T-helper 9 cell (primary cell): ENCODE measurements around the gene ANO8.
"Not testable (repeated sequence)": the region's sequence is repeated elsewhere in the genome, so short reads cannot be mapped to it uniquely, and the experiment has no call there.

Experiments used
- DNase-seq: peaks from one replicate; pipeline ENCODE4 v3.0.0-alpha.2; 2020

ANO8 gene

DNA sequence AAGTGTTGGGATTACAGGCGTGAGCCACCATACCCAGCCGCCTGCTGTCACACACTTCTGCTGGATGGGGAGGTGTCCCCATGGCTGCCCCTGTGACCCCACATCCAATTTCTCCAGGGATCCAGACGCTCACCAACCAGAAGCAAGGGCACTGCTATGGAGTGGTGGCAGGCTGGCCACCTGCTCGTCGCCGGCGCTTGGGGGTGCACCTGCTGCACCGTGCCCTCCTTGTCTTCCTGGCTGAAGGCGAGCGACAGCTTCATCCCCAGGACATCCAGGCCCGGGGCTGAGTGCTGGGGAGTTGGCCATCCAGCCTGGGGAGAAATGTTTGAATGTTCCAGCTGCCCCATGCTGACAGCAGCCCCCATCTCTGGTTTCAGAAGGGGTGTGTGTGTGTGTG lies 48.4 kb downstream of the ANO8 start:
- DNase-seq: no peak

DNA sequence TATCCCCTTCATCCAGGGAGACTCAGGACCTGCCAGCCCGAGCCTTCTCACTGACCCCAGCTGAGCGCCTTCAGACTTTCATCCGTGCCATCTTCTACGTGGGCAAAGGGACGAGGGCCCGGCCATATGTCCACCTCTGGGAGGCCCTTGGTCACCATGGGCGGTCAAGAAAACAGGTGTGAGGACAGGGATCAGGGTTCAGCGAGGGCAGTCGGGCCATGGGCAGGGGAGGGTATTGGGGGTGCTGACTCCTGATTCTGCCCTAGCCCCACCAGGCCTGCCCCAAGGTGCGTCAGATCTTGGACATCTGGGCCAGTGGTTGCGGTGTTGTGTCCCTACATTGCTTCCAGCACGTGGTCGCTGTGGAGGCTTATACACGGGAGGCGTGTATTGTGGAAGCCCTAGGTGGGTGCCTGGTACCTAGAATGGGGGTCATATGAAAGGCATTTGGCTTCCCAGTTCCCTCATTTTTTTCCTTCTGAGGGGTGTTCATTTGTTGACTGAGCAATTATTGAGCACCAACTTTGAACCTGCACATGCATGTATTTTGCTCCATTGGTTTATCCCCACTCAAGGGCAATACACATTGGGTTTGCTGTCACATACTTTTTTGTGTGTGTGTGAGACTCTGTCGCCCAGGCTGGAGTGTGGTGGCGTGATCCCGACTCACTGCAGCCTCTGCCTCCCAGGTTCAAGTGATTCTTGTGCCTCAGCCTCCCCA lies 49.1 kb downstream of the ANO8 start:
- DNase-seq: no peak

DNA sequence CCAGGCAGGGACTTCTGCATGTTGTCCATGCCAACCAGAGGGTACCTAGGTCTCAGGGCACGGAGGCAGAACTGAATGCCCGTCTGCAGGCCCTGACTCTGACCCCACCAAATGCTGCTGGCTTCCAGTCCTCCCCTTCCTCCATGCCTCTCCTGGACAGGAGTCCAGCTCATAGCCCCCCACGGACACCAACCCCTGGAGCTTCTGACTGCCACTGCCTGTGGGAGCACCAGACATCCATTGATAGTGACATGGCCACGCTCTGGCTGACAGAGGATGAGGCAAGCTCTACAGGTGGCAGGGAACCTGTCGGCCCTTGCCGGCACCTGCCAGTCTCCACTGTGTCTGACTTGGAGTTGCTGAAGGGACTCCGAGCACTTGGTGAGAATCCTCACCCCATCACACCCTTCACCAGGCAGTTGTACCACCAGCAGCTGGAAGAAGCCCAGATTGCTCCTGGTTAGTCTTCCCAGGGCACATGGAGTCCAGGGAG lies 51.1 kb downstream of the ANO8 start:
- no peak for DNase-seq

DNA sequence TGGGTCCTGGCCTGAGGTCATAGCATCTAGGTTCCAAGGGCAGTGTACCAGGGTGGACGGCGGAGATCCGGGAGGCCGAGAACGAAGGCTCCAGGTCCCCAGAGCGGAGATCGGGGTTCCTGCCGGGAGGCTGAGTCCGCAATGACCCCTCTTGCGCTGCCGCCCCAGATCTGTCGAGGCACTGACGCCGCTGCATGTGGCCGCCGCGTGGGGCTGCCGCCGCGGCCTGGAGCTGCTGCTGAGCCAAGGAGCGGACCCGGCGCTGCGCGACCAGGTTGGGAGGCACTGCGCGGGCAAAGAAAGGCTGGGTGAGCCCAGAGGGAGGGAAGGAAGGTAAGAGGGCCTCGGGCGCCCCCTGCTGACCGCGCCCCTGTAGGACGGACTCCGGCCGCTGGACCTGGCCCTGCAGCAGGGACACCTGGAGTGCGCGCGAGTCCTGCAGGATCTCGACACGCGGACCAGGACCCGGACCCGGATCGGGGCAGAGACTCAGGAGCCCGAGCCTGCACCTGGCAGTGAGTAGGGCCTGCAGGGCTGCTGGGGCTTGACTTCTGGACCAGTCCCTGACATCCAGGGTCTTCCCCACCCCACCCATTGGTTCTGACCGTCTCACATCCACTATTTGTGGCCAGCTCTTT lies 52.0 kb downstream of the ANO8 start:
- peak; percentile 72 for DNase-seq

DNA sequence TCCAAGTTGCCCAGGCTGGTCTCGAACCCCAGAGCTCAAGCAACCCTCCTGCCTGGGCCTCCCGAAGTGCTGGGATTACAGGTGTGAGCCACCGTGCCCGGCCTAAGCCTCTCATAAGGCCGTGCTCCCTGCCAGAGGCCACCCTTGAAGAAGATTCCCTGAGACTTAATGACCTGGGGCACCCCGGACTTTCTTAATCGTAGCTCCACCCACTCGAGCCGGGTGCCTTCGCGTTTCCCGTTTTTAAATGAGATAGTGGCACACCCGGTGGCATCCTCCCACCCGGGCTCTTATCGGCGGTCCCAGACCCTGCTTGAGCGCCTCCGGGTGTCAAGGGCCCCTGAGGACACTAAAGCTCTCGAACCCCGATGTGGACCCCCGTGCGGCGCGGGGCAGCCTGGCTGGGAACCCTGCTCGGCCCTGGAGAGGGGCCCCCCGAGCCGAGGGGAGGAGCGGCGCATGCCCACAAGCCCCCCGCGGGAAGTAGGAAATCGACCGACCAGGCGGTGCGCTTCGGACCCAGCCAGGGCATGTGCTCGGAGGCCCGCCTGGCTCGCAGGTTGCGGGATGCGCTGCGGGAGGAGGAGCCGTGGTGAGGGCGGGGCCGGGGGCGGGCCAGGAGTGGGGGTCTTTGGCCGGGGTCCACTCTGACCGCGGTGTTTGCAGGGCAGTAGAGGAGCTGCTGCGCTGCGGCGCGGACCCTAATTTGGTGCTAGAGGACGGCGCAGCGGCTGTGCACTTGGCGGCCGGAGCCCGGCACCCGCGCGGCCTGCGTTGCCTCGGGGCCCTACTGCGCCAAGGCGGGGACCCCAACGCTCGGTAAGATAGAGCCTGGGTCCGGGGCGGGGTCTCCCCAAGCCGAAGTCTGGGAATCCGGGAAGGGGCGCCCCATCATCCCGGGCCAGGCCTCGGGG lies 53.0 kb downstream of the ANO8 start, which contains the start of gene ANKLE1:
Gene ANKLE1, plus strand, starts transcription at position 511 of the 914 bp plus-strand sequence. Its CDS starts 20 bp downstream, at position 531.
- no peak for DNase-seq

DNA sequence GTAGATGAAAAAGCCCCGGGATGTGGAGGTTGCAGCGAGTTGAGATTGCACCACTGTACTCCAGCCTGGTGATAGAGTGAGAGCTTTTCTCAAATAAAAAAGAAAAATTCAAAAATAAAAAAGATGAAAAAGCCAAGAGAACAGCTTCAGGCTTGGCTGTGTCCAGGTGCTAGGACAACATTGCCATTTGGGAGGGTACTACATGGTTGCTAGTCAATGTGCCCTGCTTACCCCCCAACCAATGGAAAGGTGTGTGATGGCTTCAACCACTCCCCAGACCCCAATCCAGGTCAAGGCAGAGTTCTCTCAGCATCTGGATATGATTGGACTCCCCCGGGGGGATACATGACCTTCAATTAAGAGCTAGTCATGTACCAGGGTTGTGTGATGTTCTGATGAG lies 55.2 kb downstream of the ANO8 start:
- DNase-seq: no peak

DNA sequence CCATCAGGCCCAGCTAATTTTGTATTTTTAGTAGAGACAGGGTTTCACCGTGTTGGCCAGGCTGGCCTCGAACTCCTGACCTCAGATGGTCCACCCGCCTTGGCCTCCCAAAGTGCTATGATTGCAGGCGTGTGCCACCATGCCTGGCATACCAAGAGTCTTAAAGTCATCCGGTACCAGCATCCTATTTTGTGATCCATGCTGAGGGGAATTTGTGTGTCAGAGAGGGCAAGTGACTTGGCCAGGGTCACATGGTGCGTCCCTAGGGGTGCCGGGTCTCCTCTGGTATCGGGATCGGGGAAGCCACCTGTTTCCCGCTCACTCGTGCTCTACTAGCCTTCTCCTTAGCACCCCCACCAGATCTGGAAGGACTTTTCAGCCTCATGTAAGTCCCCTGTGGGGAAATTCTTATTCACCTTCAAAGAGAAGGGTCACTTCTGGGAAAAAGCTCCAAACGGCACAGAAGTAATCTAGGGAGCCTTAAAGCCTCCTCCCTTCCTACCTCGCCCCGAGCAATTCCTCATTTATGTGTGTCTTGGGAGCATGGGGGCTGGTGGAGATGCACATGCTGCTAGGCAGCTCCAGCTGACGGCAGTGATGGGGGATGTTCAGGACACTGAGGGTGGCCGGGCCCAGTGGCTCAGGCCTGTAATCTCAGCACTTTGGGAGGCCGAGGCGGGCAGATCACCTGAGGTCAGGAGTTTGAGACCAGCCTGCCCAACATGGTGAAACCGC lies 59.0 kb downstream of the ANO8 start:
- no peak for DNase-seq

DNA sequence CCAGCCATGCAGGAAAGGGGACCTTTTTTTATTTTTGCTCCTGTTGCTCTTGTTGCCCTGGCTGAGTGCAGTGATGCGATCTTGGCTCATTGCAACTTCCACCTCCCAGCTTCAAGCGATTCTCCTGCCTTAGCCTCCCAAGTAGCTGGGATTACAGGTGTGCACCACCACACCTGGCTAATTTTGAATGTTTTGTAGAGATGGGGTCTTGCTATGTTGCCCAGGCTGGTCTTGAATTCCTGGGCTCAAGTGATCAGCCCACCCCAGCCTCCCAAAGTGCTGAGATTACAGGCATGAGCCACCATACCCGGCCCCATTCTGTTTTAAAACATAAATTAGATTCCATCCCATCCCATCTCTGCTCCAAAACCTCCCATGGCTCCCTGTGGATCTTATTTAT lies 59.8 kb downstream of the ANO8 start:
- DNase-seq: not testable (repeated sequence)
